GM18526 (cell line): Measurements from ENCODE around the gene GABBR2.

Experiments used
- POLR2A ChIP-seq: IDR thresholded peaks from 3 replicates; pipeline ENCODE4 v1.6.1; 2011; ENCODE audit not compliant: insufficient read length; ENCODE audit errors: extremely low read depth

GABBR2 gene

GRCh38 chr9:98303633-98304125 lies 405.1 kb downstream of the GABBR2 start:
- no peak for TF ChIP-seq POLR2A

GRCh38 chr9:98302938-98303632 lies 405.6 kb downstream of the GABBR2 start:
- no peak for TF ChIP-seq POLR2A

DNA sequence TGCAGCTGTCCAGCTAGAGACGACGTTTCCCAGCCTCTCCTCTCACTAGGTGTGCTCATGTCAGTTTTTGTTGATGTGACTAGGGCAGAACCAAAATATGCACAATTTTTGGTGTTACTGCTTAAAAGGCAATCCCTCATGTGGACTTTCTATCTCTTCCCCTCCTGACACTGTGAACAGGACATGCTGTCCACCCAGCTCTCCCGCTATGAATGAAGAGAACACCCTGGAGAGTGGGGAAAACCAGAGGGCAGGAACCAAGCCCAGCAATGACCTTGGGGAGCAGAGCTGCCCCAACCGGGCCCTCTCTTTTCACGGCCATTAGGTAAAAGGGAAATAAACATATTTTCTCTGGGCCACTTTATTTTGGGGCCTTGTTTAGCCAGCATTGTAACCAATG lies 406.6 kb downstream of the GABBR2 start:
- no peak for TF ChIP-seq POLR2A

DNA sequence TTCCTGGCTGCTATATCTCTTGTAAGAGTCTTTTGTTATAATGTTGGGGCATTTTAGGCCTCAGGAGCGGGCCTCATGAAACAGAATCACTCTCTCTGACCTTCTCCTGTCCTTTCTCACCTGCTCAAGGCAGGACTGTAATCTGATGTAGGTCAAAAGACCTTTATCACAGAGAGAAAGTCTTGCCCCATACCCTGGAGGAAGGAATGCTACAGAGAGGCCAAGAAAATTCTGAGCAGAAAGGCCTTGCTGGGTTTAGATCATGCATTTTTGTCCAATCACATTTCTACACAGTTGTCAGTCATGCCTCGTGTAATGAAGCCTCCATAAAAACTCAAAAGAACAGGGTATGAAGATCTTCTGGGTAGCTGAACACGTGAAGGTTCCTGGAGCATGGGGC lies 408.1 kb downstream of the GABBR2 start:
- no peak for TF ChIP-seq POLR2A

DNA sequence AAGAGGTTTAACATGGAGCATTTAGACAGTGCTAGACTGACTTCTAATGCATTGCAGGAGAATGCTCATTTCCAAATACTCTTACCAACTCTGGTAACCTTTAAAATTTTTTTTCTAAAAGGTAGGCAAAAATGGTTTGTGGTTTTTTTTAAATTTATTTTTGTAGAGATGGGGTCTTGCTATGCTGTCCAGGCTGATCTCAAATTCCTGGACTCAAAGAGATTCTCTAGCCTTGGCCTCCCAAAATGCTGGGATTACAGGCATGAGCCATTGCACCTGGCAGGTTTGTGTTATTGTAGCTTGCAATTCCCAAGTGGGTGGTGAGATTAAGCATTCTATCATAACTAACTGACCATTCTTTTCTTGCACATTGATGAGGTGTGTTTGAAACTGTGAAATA lies 410.3 kb downstream of the GABBR2 start:
- no peak for TF ChIP-seq POLR2A

DNA sequence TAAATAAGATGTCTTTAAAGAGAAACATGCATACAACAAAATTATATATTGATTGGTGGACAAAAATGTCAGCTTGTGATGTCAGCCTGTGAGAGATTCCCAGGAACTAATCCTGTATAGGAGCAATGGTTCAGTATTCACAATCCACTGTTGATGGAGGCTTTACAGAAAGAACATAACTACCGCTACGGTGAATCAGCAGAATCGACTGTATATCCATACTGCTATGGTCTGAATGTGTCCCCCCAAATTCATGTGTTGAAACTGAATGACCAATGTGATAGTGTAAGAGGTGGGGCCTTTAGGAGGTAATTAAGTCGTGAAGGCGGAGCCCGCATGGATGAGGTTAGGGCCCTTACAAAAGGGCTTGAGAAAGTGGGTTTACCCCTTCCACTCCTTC lies 412.9 kb downstream of the GABBR2 start:
- no peak for TF ChIP-seq POLR2A

GRCh38 chr9:98291820-98292219 lies 416.9 kb downstream of the GABBR2 start:
- no peak for TF ChIP-seq POLR2A

GRCh38 chr9:98290411-98290810 lies 418.3 kb downstream of the GABBR2 start:
- no peak for TF ChIP-seq POLR2A

DNA sequence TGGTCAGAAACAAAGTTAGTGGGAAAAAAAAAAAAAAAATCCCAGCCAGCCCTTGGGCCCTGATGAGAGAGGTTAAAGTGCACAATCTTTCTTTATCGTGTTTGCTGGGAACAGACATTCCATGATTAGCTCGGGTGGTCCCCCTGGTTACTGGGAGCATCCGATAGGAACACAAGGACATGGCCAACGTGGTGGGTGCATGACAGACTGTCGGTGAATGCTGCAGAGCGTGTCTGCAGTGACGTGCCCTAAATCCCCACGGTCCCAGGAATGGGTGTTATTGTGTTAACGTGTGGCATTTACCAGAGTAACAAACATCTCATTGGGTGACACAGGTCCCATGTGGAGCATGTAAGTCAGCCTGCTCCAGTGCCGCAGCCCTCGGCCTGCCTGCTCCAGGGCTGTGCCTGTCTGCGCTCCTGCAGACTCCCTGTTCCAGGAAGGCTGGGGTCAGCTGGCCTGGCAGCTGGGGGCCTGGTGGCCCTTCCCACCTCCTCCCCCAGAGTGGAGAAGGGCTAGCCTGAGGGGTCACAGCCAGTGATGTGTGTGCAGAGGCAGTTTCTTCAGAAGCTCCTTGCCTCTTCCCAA lies 419.0 kb downstream of the GABBR2 start:
- TF ChIP-seq POLR2A, result no peak

DNA sequence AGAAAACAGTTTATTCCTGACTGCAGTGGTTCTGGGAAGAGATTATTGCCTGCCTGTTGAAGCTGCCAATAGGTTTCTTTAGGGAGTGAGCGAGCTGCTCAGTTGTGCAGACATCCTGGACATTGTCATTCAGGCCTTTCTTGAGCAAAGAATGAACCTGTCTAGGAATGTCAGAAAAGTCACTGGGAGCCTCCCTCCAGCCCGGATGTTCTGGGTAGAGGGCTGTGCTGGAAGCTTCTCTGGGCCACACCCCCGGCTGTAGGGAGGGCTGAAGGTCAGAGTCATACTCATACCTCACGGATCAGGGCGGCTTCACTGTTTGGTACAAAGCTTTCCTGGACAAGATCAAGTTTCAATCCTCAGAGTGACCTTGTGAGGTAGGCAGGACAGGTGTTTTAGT lies 419.9 kb downstream of the GABBR2 start:
- no peak for TF ChIP-seq POLR2A

DNA sequence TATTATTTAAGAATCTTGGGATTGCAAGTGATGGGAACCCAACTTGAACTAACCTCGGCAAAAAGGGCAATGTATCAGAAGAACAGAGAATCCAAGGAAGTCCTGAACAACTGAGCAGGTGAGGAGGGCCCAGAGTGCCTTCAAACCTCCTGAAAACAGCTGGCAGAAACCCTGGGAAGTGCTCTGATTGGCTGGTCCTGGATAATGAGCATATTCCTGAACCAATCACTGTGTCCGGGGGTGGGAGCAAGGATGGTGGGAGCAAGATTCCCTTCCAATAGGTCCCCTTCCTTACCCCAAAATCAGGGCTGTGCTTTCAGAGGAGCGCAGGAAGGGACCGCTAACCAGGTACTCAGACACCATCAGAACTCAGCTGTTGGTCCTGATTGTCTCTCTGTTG lies 421.4 kb downstream of the GABBR2 start:
- no peak for TF ChIP-seq POLR2A

DNA sequence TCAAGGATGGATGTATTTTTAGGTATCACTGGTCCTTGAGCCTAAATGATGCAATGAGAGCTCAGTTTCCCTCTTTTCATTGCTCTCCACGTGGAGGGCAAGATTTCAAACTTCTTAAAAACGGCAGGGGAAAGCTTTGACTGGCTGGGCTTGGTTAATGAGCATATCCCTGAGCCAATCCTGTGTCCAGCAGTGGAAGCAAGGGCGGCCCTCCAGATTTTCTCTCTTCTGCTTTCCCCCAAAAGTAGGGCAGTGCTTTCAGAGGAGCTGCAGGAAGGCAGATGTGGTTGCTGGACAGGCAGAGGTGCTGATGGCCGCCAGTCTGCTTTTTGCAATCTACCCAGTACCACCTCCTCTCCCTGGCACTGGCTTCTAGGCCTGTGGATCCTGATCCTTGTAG lies 423.3 kb downstream of the GABBR2 start:
- TF ChIP-seq POLR2A, result no peak

DNA sequence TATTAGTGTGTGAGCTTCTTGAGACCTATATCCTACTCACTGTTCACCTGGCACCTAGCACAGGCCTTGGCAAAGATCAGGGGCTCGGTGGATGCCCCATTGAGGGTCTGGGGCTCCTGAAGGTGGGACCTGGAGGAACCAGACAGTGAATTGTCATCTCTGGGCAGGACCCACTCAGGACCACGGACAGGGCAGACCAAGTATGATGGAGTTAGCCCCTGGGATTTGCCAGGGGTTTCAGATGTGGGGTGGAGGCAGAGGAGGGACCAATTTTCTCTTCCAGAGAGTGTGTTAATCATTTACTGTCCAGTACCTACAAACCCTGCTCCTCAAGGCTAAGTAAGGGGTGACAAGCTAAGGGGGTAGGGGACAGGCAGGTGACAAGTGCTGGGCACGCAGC lies 424.0 kb downstream of the GABBR2 start:
- TF ChIP-seq POLR2A, result no peak

DNA sequence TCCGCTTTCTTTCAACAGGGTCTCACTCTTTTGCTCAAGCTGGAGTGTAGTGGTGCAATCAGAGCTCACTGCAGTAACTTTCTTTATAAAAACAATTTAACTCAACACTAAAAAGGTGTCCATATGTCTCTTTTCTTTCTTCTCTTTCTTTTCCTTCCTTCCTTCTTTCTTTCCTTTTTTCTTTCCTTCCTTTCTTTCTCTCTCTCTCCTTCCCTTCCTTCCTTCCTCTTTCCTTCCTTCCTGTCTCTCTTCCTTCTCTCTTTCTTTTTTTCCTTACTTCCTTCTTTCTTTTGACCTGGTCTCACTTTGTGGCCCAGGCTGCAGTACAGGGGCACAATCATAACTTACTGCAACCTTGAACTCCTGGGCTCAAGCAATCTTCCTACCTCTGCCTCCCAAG lies 427.5 kb downstream of the GABBR2 start:
- TF ChIP-seq POLR2A, result no peak

- no peak for TF ChIP-seq POLR2A
These were observed 428.2 kb downstream of the GABBR2 start for GRCh38 chr9:98280574-98280973.

DNA sequence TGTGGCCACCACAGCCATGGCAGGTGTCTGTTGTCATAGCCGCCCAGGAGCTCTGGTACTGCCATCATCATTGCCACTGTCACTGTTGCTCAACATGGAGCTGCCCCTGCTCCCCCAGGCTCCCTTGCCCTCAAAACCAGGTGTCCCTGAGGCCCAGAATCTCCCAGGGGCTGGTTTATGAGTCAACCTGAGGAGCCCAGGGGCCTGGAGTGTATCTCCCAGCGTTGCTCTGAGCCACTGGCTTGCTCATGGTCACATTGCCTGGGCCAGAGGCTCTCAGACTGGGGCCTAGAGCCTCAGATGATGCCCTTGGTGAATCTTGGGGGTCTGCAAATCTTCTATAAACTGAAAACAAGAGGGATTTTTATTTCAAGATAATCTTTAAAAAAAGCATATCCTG lies 428.6 kb downstream of the GABBR2 start:
- no peak for TF ChIP-seq POLR2A
